Measurements from ENCODE around the gene OGFRL1.

DNA sequence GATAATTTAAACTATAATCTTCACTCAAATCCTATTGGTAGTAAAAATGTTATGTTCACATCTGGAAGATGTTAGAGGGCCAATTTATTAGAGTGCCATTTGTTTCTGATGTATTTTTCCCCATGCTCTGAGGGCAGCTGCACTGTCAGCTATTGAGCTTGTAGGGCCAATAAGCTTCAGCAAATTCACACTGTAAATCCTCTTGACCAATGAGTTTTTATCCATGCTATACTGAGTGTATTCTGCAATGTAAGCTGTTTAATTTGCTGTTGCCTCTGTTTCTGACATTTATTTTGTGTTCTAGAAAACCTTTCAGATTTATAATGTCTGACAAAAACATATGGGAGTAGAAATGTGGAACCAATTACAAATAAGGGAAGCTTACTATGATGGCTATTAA is 62.6 kb downstream of the OGFRL1 start:
- TF ChIP-seq TAF1 (IDR thresholded peaks at IDR 0.05; ENCODE audit: low read depth): no peak
- no peak for TF ChIP-seq POLR2AphosphoS5 (IDR thresholded peaks at IDR 0.05)
- TF ChIP-seq, protein P1, sequence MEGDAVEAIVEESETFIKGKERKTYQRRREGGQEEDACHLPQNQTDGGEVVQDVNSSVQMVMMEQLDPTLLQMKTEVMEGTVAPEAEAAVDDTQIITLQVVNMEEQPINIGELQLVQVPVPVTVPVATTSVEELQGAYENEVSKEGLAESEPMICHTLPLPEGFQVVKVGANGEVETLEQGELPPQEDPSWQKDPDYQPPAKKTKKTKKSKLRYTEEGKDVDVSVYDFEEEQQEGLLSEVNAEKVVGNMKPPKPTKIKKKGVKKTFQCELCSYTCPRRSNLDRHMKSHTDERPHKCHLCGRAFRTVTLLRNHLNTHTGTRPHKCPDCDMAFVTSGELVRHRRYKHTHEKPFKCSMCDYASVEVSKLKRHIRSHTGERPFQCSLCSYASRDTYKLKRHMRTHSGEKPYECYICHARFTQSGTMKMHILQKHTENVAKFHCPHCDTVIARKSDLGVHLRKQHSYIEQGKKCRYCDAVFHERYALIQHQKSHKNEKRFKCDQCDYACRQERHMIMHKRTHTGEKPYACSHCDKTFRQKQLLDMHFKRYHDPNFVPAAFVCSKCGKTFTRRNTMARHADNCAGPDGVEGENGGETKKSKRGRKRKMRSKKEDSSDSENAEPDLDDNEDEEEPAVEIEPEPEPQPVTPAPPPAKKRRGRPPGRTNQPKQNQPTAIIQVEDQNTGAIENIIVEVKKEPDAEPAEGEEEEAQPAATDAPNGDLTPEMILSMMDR (IDR thresholded peaks at IDR 0.05; ENCODE audit: poor library complexity, severe bottlenecking): no peak
- no peak for TF ChIP-seq EP300 (conservative IDR thresholded peaks at IDR 0.05; ENCODE audit: poor library complexity, severe bottlenecking)
- no peak for TF ChIP-seq EZH2 (IDR thresholded peaks at IDR 0.05; ENCODE audit: borderline replicate concordance, insufficient read depth, low read length, poor library complexity, severe bottlenecking)
- TF ChIP-seq, protein P2, sequence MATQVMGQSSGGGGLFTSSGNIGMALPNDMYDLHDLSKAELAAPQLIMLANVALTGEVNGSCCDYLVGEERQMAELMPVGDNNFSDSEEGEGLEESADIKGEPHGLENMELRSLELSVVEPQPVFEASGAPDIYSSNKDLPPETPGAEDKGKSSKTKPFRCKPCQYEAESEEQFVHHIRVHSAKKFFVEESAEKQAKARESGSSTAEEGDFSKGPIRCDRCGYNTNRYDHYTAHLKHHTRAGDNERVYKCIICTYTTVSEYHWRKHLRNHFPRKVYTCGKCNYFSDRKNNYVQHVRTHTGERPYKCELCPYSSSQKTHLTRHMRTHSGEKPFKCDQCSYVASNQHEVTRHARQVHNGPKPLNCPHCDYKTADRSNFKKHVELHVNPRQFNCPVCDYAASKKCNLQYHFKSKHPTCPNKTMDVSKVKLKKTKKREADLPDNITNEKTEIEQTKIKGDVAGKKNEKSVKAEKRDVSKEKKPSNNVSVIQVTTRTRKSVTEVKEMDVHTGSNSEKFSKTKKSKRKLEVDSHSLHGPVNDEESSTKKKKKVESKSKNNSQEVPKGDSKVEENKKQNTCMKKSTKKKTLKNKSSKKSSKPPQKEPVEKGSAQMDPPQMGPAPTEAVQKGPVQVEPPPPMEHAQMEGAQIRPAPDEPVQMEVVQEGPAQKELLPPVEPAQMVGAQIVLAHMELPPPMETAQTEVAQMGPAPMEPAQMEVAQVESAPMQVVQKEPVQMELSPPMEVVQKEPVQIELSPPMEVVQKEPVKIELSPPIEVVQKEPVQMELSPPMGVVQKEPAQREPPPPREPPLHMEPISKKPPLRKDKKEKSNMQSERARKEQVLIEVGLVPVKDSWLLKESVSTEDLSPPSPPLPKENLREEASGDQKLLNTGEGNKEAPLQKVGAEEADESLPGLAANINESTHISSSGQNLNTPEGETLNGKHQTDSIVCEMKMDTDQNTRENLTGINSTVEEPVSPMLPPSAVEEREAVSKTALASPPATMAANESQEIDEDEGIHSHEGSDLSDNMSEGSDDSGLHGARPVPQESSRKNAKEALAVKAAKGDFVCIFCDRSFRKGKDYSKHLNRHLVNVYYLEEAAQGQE (IDR thresholded peaks at IDR 0.05; ENCODE audit: borderline replicate concordance): no peak
- TF ChIP-seq SMC3 (conservative IDR thresholded peaks at IDR 0.05; ENCODE audit: poor library complexity): no peak
- TF ChIP-seq RAD21 (conservative IDR thresholded peaks at IDR 0.05): no peak
